ENCODE results near the gene INTS3.
A peak's percentile ranks its signal among the peaks of the same experiment; 100 is the strongest.
"Not testable (repeated sequence)": the region's sequence is repeated elsewhere in the genome, so short reads cannot be mapped to it uniquely, and the experiment has no call there.

The INTS3 gene

DNA sequence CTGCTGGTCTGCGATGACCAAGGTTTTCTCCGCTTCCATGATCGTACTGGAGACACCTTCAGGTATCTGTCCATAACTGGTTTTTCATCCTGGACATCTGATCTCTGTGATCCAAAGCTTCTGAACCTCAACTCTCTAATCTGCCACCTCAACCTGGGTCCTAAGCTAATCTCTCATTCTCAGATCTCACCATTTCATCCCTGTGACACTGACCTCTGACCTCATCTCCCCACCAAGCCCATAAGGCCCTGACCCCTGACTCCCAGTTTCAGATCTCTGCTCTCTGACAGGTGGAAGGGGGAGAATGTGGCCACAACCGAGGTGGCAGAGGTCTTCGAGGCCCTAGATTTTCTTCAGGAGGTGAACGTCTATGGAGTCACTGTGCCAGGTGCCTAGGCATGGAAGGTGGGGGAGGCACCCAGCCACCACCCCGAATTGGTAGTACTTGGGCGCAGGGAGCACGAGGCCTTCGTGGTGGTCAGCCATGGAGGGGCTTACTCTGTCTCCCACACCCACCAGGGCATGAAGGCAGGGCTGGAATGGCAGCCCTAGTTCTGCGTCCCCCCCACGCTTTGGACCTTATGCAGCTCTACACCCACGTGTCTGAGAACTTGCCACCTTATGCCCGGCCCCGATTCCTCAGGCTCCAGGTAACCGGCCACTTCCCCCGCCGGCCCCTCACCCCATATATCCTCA, 51.1 kb downstream of the INTS3 start:
- DNase-seq, result no peak

- DNase-seq, result no peak
These were observed 52.1 kb downstream of the INTS3 start for GRCh38 chr1:153779781-153780541.

DNA sequence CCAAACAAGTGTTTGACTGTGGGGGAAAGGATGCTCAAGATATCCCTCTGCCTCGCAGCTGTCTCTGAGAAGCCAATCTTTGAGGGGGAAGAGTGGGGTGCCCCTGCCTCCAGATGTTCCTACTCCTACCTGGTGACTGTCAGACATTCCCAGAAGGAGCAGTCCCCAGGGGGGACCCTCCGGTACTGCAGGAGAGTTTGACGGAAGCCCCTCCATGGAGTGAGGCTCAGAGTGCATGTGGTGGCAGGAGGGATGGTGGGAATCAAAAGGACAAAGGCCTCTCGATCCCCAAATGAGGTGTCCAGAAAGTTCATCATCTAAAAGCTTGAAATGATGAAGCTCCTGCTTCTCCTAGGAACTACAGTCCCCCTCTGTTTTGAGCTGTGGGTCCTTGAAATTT, 52.7 kb downstream of the INTS3 start:
- no peak for DNase-seq

DNA sequence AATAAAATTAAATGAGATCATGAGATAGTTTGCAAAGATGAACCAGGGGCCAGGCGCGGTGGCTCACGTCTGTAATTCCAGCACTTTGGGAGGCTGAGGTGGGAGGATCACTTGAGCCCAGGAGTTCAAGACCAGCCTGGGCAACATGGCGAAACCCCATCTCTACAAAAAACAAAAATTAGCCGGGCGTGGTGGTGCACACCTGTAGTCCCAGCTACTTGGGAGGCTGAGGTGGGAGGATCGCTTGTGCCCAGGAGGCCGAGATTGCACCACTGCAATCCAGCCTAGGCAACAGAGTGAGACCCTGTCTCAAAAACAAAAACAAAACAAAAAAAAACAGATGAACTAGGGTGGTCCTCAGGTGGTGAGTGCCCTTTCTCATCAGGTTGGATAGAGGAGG, 54.8 kb downstream of the INTS3 start:
- DNase-seq, result not testable (repeated sequence)

DNA sequence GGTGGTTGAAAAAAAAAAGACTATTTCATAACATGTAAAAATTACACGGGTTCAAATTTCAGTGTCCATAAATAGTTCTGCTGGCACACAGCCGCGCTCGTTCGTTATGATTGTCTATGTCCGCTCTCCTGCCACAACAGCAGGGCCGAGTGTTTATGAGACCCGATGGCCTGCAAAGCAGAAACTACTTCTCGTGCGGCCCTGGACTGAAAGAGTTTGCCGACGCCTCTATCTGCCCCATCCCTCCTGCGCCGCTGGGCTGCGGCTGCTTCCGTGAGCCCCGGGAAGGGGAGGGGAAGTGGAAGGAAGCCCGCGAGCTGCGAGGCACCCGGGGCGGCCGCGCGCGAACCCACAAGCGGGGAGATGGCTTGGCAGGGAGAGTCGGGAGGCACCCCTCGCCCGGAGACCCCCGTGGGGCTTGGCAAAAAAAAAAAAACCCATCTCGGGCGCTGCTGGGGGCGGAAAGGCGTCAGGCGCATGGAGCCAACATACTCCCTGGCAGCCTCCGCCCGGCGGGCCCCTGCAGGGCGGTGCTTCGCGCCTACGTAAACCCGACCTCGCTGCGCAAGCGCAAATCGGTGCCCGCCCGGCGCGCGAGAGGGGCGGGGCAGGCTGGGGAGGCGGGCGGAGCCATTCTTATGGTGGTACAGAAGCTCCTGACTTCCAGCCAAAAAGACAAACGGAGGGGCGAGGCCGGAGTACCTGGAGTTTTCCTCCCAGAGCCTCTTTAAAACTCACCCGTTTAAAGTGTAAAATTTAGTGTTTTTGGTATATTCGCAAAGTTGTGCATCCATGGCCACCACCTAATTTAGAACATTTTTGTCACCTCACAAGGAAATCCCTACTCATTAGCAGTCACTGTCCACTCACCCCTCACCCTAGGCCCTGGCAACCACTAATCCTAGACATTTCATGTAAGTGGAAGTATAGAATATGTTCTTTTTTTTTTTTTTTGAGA, 55.7 kb downstream of the INTS3 start:
- peak; percentile 73 to 81 for DNase-seq

DNA sequence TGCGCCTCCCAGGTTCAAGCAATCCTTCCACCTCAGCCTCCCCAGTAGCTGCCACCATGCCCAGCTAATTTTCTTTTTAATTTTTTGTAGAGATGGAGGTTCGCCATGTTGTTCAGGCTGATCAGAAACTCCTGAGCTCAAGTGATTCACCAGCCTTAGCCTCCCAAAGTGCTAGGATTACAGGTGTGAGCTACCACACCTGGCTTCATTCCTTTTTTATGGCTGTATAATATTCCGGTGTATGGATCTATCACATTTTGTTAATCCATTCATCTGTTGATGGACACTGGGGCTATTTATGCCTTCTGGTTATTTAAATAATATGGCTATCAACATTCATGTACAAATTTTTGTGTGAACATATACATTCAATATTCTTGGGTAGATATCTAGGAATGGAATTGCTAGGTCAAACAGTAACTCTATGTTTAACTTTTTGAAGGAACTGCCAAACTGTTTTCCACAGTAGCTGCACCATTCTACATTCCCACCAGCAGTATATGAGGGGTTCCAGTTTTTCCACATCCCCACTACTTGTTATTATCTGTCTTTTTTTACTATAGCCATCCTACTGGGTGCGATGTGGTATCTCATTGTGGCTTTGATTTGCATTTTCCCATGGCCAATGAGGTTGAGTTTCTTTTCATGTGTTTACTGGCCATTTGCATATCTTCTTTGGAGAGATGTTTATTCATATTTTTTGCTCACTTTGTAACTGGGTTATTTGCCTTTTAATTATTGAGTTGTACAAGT, 58.4 kb downstream of the INTS3 start:
- no peak for DNase-seq

DNA sequence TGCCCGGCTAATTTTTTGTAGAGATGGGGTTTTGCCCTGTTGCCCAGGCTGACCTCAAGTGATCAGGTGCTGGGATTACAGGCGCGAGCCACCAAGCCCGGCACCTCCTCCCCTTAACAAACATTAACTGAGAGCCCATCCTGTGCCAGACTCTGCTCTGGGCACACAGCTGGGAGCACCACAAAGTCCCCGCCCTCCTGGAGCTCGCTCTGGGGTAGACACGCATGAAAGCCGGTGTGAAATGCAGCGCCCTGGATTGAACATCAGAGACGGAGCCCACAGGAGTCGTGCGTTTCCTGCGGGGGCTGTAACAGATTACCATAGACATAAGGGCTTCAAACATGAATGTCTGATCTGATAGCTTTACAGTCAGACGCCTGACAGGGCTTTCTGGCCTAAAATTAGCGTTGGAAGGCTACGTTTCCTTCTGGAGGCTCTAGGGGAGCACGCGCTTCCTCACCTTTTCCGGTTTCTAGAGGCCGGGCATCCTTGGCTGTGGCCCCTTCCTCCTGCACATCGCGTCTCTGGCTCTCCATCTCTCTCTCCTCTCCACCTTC, 61.7 kb downstream of the INTS3 start:
- no peak for DNase-seq

- DNase-seq, result peak; percentile 47 to 72
These were observed 62.6 kb downstream of the INTS3 start for GRCh38 chr1:153790313-153790965.

DNA sequence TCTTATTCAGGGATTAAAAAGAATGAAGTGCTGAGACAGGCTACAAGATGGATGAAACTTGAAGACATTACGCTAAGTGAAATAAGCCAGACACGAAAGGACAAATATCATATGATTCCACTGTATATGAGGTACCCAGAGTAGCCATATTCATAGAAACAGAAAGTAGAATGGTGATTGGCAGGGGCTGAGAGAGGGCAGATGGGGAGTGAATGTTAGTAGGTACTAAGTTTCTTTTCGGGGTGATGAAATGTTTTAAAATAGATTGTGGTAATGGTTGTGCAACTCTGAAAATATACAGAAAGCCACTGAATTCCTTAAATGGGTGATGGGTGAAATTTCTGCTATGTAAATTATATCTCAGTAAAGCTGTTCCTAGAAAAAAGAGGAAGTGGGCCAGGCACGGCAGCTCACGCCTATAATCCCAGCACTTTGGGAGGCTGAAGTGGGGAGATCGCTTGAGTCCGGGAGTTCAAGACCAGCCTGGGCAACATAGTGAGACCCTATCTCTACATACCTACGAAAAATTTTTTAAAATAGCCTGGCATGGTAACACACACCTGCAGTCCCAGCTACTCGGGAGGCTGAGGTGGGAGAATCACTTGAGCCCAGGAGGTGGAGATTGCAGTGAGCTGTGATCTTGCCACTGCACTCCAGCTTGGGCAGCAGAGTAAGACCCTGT, 63.3 kb downstream of the INTS3 start:
- DNase-seq, result peak; percentile 99

GRCh38 chr1:153791648-153792253, 63.9 kb downstream of the INTS3 start:
- peak in 1 of 2 experiments; percentile 20 for DNase-seq

- no peak for DNase-seq
These were observed 64.8 kb downstream of the INTS3 start for GRCh38 chr1:153792631-153793041.

- no peak for DNase-seq
These were observed 65.6 kb downstream of the INTS3 start for GRCh38 chr1:153793261-153793972.

GRCh38 chr1:153793973-153794615, 66.2 kb downstream of the INTS3 start:
- DNase-seq, result no peak

DNA sequence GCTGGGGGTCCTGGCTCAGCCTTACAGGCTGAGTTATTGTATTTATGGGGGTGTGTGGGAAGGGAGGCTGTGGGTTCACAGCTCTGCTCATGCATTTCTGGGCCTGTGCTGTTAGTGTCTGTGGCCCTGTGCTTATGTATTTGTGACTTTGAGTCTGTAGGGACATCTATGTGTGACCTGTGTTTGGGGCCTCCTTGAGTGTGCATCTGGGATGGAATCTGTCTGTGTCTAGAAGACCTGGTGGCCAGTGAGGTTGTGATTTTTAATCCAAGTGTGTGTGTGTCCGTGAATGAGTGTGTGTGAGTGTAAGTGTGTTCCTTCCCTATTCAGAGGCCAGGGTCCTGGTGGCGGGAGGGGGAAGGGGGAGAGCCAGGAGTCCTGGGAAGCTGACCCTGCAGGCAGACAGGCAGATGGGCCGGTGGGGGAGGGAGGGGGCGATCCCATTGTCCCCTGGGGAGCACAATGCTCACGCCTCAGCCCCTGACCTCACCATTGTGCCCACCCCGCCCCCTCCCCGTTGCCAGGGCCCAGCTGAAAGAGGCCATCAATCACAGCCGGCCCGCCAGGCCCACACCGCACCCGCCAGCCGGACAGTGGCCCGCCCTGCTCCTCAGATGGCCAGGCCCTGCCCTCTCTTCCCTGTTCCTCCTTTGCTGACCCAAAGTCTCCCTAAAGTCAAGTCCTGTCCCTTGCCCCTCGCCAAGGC, 66.9 kb downstream of the INTS3 start:
- DNase-seq, result no peak

GRCh38 chr1:153795330-153795837, 67.5 kb downstream of the INTS3 start:
- DNase-seq, result no peak

DNA sequence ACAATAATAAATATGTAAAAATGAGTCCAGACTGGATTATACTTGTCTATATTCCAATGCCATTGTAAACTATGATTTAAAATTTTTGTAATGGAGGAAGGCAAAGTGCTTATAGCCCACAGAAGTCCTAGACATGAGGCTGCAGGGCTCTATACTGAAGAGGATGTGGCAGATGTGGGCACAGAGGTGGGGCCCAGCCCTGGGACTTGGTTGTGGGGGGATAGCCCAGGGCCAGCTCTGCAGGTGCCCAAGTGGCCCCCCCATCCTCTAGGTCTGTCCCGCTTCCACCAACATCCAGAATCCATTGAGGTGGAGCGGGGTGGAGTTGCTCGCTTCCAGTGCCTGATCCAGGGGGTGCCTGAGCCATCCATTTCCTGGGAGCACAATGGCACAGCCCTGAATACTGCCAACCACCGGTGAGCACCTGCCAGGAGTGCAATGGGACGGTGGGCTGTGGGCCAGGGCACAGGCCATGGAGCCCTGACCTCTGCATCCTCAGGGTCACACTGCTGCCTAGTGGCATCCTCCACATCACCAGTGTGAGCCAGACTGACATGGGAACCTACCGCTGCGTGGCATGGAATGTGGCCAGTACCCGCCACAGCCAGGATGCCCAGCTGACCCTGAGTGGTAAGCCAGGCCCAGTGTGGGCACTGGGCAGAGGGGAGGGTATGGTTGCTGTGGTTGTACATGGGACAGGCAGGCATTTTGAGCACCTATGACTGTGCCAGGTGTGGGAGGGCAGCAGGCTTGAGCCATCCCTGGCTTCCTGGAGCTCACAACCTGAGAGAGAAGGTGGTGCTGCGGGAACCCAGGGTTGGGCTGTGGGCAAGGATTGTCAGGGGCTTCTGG, 68.3 kb downstream of the INTS3 start:
- no peak for DNase-seq

Measured in AML-193 (cell line).